ENCODE results near the gene DIPK1B. TPM values are rescaled to one million over a fixed set of nuclear protein-coding genes. Genes with fewer than 3 reads are reported as not detected.
A peak's percentile ranks its signal among the peaks of the same experiment; 100 is the strongest.

The DIPK1B gene
- total and polyA plus RNA-seq, 10 of the 15 experiments (the other 5 are each of a cell fraction or from before 2014, with no cell fraction given) = 0.08 to 0.28 (median 0.13) TPM; not detected in 3

GRCh38 chr9:136718345-136719194 lies 6.2 kb downstream of the DIPK1B start:
- intact Hi-C loops (cut with micrococcal nuclease; ENCODE audit: unreplicated experiment) = no loop called here
- Histone ChIP-seq H4K20me1 (ENCODE audit: control insufficient read depth, insufficient read depth) (no peaks in the 10 kb centered on the region), H3K79me2 (ENCODE audit: control insufficient read depth, insufficient read depth, low read length) (no peaks in the 10 kb centered on the region), H3K4me3 (no peak overlapping the region), H3K9ac (ENCODE audit: control insufficient read depth, insufficient read depth, low read length) (no peak overlapping the region), H3K4me2 (ENCODE audit: control insufficient read depth, insufficient read depth) (no peak overlapping the region), H3K36me3 (ENCODE audit: control insufficient read depth in 2 of 2, insufficient read depth in 2 of 2, low read length in 1 of 2) (peaks cover 1 to 11% of the 10 kb centered on the region in 2 experiments; a peak in 3 of 4 replicates), H3K27ac (ENCODE audit: control insufficient read depth, insufficient read depth) (no peak overlapping the region), H2AFZ (ENCODE audit: control insufficient read depth, low read depth, low read length) (no peak overlapping the region), H3K4me1 (ENCODE audit: control insufficient read depth, insufficient read depth, low read length) (no peaks in the 10 kb centered on the region), H3K27me3 (replicated peaks in 1 of 2; ENCODE audit: control insufficient read depth in 2 of 2, insufficient read depth in 2 of 2, low read length in 1 of 2) (peaks cover 0 to 2% of the 10 kb centered on the region in 2 experiments; a peak in 3 of 4 replicates), H3K9me3 (replicated peaks; ENCODE audit: control insufficient read depth, insufficient read depth, low read length) (no peaks in the 10 kb centered on the region)
- ChIA-PET RAD21 (ENCODE audit: unreplicated experiment) (no interaction called here), SMC1A (ENCODE audit: uncharacterized antibody, unreplicated experiment) (interaction anchor here (0.5 to 1.3 kb wide), 3 partner anchors 8 to 42 kb away, joined by 3 read pairs; no protein-coding TSS in a partner anchor), CTCF (no interaction called here), POLR2A (interaction anchor here (0.5 kb wide), 1 partner anchor 549 kb away, joined by 3 read pairs; no protein-coding TSS in a partner anchor)
- no peak for FAIRE-seq
- TF ChIP-seq NFYB (IDR thresholded peaks at IDR 0.05; ENCODE audit: insufficient read depth, low read depth, low read length) = no peak
- TF ChIP-seq CHD1 (IDR thresholded peaks at IDR 0.05; ENCODE audit: low read depth, low read length) = no peak
- TF ChIP-seq RUNX3 (IDR thresholded peaks at IDR 0.05; ENCODE audit: low read length) = no peak
- TF ChIP-seq RCOR1 (conservative IDR thresholded peaks at IDR 0.05; ENCODE audit: low read depth, low read length) = no peak
- no peak for TF ChIP-seq ZNF274 (IDR thresholded peaks at IDR 0.05; ENCODE audit: insufficient read depth, insufficient read length)
- no TSS peak for BruUV-seq (replicated peaks)
- in situ Hi-C loops (cut with MboI) = no loop called here
- 56% methylated on average over 12 of the region's 20 CpGs for WGBS (ENCODE audit: insufficient coverage, insufficient replicate concordance, low lambda C conversion rate, missing lambda C conversion rate)
- ATAC-seq = peak; percentile 6; the same call in 2 of the 3 replicates
- DNase-seq (ENCODE audit: low read depth, low spot score) = no peak

Data from GM12878 (cell line).